ENCODE data around the gene ZBTB37.

GRCh38 chr1:173913111-173913510 lies 44.9 kb downstream of the ZBTB37 start:
- no peak for TF ChIP-seq CTCF (IDR thresholded peaks at IDR 0.05)
- no peak for TF ChIP-seq POLR2A (IDR thresholded peaks at IDR 0.05)

Data from right lobe of liver (tissue), 4 donors.